Measurements from ENCODE around the gene NBL1.

Gene NBL1

GRCh38 chr1:19665186-19665495 lies 21.0 kb downstream of the NBL1 start:
- no peak overlapping the region for H3K4me3 ChIP-seq (ENCODE audit: low read depth, low read length)
- TF ChIP-seq MYC (IDR thresholded peaks at IDR 0.05; ENCODE audit: low read depth, low read length) = no peak
- TF ChIP-seq CTCF (IDR thresholded peaks at IDR 0.05; ENCODE audit: low read depth, low read length) = no peak
- TF ChIP-seq MAX (IDR thresholded peaks at IDR 0.05; ENCODE audit: low read depth, low read length) = no peak
- no peak for TF ChIP-seq POLR2A (IDR thresholded peaks at IDR 0.05; ENCODE audit: extremely low read depth, insufficient read length)
- DNase-seq (ENCODE audit: low read depth) = no peak

- H3K4me3 ChIP-seq (ENCODE audit: low read depth, low read length) = no peak overlapping the region
- DNase-seq (ENCODE audit: low read depth) = no peak
- no peak for TF ChIP-seq POLR2A (IDR thresholded peaks at IDR 0.05; ENCODE audit: extremely low read depth, insufficient read length)
- TF ChIP-seq MAX (IDR thresholded peaks at IDR 0.05; ENCODE audit: low read depth, low read length) = no peak
- TF ChIP-seq CTCF (IDR thresholded peaks at IDR 0.05; ENCODE audit: low read depth, low read length) = no peak
- TF ChIP-seq MYC (IDR thresholded peaks at IDR 0.05; ENCODE audit: low read depth, low read length) = no peak
These were observed 21.7 kb downstream of the NBL1 start for GRCh38 chr1:19665496-19666465.

- H3K4me3 ChIP-seq (ENCODE audit: low read depth, low read length) = no peak overlapping the region
- no peak for DNase-seq (ENCODE audit: low read depth)
- TF ChIP-seq MAX (IDR thresholded peaks at IDR 0.05; ENCODE audit: low read depth, low read length) (no peak), CTCF (IDR thresholded peaks at IDR 0.05; ENCODE audit: low read depth, low read length) (no peak), POLR2A (IDR thresholded peaks at IDR 0.05; ENCODE audit: extremely low read depth, insufficient read length) (no peak), MYC (IDR thresholded peaks at IDR 0.05; ENCODE audit: low read depth, low read length) (no peak)
These were observed 24.8 kb downstream of the NBL1 start for GRCh38 chr1:19668888-19669287.

GRCh38 chr1:19670787-19671186 lies 26.7 kb downstream of the NBL1 start:
- H3K4me3 ChIP-seq (ENCODE audit: low read depth, low read length) = no peak overlapping the region
- DNase-seq (ENCODE audit: low read depth) = no peak
- TF ChIP-seq MAX (IDR thresholded peaks at IDR 0.05; ENCODE audit: low read depth, low read length) (no peak), MYC (IDR thresholded peaks at IDR 0.05; ENCODE audit: low read depth, low read length) (no peak), POLR2A (IDR thresholded peaks at IDR 0.05; ENCODE audit: extremely low read depth, insufficient read length) (no peak), CTCF (IDR thresholded peaks at IDR 0.05; ENCODE audit: low read depth, low read length) (no peak)

- no peak for DNase-seq (ENCODE audit: low read depth)
- H3K4me3 ChIP-seq (ENCODE audit: low read depth, low read length) = no peak overlapping the region
- no peak for TF ChIP-seq MYC (IDR thresholded peaks at IDR 0.05; ENCODE audit: low read depth, low read length)
- TF ChIP-seq MAX (IDR thresholded peaks at IDR 0.05; ENCODE audit: low read depth, low read length) = no peak
- no peak for TF ChIP-seq CTCF (IDR thresholded peaks at IDR 0.05; ENCODE audit: low read depth, low read length)
- TF ChIP-seq POLR2A (IDR thresholded peaks at IDR 0.05; ENCODE audit: extremely low read depth, insufficient read length) = no peak
These were observed 28.1 kb downstream of the NBL1 start for GRCh38 chr1:19672237-19672636.

Measured in NB4 (cell line).